Fibroblast of skin of abdomen (primary cell): ENCODE results near the gene RPS2.

Experiments used
- DNase-seq: peaks from one replicate; pipeline ENCODE4 v3.0.0-alpha.2; 2013

The RPS2 gene

DNA sequence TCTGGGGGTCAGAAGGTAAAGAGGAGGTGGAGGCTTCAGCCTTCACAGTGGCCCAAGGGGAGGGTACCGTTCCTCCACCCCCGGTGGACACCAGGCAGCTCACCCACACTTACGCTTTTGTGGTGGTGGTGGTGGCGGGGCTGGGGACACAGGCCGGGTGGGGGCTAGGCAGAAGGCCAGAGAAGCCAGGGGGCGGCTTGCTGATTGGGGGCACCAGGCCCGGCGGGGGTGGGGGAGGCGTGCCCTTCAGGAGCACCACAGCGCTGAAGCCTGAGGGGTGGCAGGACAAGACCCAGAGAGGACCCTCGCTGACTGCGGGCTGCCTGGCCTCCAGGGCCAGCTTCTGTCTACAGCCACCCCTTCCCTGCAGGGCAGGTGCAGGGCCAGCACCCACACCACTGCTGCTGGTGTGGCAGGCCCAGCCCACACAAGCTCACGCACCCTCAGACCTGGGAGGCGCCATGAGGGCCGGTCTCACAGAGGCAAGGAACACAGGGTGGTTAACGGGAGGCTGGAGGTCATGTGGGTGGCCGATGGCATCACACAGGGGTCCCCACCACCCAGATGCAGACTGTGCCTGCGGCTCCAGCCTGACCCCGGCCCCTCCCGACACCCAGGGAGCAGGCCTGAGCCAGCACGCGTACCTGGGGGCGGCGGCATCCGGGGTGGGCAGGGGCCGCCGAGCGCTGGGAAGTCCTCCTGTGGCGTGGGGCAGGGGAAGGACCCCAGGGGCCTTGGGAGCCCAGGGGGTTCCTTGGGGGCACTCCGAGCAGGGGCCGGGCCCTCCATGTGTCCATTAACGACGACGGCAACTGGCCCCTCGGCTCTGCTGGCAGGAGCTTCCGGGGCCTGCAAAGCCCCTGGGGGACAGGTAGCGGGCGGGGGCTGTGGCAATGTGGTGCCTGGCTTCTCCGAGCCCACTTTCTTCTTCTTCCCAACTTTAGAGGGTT lies 34.5 kb upstream of the RPS2 start:
- DNase-seq: no peak

DNA sequence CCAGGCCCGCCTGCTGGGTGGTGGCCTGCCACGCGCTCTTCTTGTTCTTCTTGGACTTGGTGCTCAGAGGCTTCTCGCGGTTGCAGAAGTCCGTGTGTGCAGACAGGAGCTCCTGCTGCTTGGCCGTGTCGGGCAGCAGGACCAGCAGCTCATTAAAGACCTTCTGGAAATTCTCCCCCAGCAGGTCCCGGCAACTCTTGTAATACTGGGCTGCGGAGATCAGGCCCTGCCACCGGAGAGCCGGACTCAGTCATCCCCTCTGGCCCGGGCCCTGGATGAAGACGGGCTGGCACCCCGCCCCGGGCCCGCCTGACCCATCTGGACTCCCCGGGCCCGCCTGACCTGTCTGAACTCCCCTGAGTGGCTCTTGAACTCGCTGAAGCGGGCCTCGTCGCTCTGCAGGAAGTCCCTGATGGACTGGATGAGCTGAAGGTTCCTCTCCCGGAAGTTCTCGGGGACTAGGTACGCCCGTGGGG lies 33.8 kb upstream of the RPS2 start:
- no peak for DNase-seq

DNA sequence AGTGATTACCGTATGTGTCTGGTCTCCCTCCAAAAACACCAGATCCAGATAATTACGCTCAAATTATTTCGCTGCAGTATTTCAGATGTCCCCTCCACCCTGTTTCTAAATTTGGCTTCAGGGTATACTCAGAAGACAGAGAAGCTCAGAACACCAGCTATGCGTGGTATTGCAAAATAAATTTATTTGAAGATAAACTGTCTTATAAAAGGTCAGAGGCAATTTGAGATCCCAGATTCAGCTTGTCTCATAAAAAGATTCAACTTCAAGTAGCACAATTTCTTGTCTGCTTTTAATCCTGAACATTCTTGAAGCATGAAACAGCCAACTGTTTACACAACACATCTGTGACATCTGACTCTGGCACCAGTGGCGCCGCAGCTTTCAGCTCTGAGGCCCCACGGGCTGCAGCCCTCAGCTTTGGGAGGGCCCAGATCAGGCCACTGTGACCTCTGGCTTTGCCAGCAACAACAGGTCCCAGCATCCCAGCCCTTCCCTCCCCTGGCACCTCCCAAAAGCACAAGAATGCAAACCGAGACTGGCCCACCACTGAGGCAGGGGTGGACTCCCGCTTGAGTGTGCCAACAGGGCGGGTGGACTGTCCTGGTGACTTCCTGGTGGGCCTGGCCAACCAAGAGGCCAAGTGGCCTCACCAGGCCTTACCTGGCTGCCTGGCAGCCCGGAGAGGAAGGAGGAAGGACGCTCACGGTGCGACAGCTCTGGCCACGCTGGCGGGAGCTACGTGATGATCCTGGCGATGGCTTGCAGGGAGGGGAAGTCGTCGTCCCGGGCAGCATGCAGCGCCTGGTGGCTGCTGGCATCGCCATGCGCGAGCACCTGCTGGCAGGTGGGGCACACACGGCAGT lies 33.1 kb upstream of the RPS2 start:
- no peak for DNase-seq

DNA sequence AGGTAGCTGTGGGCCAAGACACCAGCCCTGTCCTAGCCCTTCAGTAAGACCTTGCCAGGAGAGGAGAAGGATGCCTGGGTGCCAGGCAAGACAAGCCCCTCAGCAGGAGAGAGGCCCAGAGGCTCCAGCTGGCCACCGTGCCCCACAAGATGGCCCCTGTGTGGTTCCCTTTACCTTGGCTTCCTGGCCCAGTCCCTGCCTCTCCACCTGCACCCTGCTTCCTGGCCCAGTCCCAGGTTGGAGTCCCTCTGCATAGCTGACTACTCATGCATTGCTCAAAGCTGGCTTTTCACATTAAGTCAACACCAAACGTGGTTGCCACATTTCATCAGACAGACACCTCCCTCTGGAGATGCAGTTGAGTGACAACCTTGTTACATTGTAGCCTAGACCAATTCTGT lies 29.1 kb upstream of the RPS2 start:
- DNase-seq: no peak

DNA sequence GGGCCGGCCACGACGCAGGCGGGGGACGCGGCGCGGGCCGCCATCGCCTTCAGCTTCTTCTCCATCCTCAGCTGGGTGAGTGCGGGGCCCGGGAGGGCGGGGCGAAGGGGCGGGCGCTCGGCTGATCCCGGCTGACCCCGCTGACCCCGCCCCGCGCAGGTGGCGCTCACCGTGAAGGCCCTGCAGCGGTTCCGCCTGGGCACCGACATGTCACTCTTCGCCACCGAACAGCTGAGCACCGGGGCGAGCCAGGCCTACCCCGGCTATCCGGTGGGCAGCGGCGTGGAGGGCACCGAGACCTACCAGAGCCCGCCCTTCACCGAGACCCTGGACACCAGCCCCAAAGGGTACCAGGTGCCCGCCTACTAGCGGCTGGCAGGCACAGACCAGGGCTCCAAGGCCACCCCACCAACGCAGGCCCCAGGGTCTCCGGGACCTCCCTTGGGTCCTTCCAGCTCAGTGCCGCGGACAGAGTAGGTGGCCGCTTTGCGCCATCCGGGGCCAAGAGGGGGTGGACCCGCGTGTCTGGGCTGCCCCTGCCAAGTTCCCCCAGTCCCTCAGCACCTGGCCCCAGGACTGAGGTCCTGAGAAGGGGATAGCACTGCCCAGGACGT lies 28.2 kb upstream of the RPS2 start:
- no peak for DNase-seq

DNA sequence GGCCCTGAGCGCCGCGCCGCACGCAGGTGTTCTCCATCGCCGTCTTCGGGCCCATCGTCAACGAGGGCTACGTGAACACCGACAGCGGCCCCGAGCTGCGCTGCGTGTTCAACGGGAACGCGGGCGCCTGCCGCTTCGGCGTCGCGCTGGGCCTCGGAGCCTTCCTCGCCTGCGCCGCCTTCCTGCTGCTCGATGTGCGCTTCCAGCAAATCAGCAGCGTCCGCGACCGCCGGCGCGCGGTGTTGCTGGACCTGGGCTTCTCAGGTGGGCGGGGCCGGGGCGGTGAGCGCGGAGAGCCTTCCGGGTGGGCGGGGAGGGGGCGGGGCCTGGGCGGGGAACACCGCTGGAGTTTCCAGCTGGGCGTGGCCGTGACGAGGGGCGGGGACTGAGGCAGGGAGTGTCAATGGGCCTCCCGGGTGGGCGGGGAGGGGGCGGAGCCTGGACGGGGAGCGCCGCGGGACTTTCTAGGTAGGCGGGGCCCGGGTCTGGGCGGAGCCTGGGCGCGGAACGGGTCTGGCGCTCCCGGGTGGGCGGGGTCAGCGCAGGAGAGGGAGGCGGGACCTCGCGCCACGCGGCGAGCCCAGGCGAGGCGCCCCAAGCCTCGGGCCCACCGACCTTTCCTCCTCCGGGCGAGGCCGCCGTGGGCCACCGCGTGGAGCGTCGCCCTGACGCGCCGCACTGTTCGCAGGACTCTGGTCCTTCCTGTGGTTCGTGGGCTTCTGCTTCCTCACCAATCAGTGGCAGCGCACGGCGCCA lies 27.5 kb upstream of the RPS2 start:
- peak; percentile 91 for DNase-seq

DNA sequence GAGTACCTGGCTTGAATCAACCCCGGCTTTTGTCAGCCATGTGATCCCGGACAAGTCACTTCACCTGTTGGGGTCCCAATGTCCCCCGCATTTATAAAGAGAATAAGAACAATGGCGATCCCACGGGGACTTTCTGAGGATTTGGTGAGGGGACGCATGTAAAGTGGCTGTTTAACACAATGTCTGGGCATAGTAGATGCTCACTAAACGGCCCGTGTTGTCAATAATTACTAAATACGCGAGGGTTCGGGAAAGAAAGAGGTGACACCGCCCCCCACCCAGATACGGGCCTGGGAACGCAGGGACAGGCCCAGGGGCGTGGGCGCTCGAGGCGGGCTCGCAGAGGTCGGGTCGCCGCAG lies 26.9 kb upstream of the RPS2 start:
- DNase-seq: no peak

DNA sequence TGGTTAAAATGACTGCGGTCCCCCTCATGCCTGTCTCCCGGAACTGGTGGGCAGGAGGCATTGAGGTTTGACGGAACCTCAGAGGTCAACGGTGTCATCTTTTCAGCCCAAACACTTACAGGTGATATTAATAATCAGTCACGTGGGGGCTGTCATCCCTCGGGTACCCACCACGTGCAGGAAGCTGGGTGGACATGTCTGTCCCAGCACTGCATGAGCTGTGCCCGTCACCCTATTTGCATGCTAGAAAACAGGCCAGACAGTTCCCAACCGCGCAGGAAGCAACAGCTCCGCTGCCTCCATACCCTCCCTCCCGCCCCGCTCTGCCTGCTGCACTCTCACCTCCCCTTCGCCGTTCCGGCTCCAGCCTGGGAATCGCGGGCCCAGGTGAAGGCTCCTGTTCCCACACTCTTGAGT lies 26.5 kb upstream of the RPS2 start:
- DNase-seq: no peak

DNA sequence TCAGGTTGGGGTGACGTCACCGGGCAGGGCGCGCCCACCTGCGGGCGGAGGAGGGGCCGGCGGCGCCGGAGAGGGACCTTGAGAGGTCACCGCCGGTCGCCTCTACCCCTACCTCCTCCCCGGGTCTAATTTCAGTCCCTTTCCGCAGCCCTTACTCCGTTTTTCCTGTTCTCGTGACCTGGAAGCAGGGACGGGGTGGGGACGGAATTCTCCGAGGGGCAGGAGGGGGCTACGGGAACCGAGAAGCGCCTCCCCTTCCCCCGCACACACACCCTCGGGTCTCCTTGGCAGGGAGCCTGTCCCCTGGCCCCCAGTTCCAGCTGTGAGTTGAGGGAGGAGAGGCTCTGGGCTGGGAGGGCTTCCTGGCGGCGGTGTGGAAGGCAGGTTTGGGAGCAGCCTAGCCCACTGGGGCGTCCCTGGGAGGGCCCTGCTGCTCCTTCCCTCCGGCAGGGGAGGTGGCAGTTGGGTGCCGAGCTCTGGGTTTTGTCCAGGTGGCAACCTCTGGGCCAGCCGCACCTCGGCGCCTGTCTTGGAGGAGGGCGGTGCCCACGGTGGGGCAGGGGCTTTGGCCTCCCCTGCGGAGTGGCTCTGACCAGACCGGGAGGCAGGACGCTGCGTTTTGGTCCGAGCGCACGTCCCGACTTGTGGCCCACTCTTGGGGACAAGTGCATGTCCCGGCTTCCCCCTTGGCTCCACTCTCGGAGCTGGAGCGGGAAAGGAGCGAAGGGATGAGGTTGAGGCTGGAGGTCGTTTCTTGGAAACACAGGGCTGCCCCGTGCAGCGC lies 25.9 kb upstream of the RPS2 start:
- no peak for DNase-seq

DNA sequence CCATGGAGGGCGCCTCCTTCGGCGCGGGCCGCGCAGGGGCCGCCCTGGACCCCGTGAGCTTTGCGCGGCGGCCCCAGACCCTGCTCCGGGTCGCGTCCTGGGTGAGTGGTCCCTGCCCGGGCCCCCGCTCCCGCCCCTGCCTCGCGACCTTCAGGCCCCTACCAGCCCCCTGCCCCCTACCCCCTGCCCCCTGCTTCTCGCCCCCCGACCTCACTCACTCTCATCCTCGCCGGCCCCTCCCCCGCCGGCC lies 25.4 kb upstream of the RPS2 start:
- DNase-seq: no peak

DNA sequence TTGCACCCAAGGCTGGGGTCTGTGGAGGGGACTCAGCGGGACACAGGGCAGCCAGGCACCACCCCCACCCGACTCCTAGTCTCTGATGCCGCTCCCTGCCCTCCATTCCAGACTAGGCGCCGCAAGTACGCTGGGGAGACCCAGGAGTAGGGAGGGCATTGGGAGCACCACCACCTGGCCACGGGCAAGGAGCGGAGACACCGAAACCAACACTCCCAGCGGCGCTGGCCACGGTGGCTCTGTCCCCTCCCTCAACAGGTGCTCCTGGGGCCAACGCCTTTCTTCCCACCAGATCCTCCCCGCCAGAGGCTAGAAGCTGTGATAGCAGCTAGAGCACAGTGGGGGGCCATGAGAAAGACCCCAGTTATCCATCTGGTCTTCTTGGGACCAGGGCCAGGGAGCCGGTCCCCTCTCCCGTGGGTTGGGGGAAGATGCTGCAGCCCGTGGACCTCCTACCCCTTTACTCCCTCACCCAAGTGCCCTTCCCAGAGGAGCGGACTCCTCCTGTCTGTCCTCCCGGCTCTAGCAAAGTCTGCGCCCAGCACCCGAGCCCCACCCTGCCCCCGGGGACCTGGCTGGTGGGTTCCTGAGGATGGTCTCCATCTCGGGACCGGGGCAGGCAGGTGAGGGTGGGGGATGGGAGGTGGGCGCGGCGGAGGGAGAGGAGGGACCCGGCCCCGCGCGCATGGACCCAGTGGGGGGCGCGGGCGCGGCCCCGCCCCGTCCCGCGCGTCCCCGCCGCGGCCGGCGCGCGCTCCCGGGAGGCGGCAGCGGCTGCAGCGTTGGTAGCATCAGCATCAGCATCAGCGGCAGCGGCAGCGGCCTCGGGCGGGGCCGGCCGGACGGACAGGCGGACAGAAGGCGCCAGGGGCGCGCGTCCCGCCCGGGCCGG lies 24.8 kb upstream of the RPS2 start, which contains the start of gene SYNGR3:
Gene SYNGR3, plus strand, starts transcription at position 762 of the 892 bp plus-strand sequence. CDS start 133 bp downstream, outside the sequence.
- no peak for DNase-seq

DNA sequence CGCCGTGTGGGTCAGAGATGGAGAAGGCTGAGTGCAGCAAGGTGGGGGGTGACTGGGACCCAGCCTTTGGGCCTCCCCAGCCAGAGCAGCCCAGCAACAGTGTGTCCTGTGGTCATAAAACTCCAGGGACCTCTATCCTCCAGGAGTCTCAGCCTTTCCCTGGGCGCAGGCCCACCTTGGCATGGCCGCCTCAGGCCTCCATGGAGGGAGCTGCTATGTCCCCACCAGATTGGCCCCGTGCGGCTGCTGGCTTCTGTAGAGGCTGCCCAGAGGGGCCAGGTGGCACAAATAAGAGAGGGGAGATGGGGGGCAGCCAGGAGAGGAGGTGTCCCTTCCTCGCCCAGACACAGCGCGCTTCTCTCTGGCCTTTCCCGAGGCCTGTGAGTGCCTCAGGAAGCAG lies 22.6 kb upstream of the RPS2 start:
- no peak for DNase-seq

DNA sequence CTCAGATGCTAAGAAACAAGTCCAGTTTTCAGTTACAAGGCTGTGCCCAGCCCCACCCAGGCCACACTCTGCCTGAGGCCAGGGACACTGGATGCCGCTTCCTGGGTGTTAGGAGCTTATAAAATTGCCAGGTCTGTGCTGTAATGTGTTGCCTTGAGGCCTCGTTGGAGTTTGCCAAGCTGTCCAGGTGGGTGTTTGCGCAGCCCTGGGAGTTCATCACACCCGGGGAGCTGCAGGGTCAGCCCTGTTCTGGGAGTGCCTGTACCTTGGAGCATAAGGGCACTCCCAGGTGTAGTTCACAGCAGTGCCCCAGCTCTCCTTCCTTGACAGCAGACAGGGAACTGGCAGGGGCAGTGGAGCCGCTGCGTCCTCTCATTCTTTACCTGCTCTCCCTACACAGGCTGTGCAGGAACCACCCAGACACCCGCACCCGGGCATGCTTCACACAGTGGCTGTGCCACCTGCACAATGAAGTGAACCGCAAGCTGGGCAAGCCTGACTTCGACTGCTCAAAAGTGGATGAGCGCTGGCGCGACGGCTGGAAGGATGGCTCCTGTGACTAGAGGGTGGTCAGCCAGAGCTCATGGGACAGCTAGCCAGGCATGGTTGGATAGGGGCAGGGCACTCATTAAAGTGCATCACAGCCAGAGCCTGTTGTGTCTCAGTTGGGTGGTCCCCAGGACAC lies 21.0 kb upstream of the RPS2 start:
- no peak for DNase-seq

DNA sequence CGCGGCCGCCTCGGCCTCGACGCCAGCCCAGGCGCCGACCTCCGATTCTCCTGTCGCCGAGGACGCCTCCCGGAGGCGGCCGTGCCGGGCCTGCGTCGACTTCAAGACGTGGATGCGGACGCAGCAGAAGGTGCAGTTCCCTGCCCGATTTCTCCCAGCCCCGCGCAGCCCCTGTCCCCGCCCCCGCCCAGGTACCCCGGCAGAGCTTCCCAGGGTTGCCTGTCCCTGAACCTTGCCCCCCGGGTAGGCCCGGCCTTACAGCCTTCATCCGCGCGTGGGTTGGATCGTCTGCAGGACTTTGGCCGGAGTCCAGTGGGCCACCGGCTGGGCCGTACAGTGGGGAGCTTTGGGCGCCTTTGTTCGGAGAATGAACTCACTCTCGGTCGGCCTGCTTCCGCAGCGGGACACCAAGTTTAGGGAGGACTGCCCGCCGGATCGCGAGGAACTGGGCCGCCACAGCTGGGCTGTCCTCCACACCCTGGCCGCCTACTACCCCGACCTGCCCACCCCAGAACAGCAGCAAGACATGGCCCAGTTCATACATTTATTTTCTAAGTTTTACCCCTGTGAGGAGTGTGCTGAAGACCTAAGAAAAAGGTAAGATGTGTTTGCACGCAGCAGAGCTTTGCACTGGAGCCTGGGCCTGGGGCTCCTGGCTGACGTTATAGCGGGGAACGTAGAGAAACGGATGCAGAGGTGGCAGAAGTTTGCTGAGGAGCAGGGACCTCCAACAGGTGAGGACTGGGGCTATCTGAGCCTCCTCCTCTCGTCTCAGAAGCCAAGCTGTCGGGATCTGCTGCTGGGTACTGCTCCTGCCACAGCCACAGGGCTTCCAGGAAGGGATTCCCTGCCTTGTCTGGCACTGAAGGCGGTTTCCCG lies 20.0 kb upstream of the RPS2 start:
- no peak for DNase-seq

DNA sequence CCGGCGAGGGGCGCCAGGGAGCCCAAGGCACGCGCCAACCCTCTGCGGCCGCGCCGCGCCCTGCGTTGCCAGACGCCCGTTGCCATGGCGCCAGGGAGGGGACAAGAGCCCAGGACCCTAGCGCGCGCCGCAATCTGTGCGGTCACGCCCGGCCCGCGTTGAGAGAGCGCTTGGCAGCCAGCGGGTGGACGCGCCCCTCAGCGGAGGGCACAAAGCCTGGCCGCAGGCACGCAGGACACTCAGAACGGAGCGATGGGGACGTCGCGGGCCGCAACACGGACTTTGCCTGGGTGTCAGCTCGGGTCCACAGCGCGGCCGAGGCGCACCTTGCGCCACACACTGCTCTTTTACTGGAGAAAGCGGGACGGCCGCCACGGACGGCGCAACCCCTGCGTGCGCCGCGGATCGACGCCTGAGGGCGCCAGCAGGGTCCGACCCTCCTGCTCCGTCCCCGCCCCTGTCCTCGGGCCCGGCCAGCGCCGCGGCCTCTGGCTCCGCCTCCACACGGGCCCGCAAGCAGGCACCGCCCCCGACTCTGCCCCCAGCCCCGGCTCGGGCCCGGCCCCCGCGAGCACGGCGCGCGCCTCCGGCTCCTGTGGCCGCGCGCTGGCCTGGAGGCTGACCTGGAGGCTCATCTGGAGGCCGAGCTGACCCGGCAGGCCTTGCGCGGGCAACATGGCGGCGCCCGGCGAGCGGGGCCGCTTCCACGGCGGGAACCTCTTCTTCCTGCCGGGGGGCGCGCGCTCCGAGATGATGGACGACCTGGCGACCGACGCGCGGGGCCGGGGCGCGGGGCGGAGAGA lies 19.1 kb upstream of the RPS2 start, which contains the start of gene GFER:
Gene GFER, plus strand, starts transcription at position 650 of the 803 bp plus-strand sequence. Its CDS starts 26 bp downstream, at position 676.
- peak; percentile 91 for DNase-seq

DNA sequence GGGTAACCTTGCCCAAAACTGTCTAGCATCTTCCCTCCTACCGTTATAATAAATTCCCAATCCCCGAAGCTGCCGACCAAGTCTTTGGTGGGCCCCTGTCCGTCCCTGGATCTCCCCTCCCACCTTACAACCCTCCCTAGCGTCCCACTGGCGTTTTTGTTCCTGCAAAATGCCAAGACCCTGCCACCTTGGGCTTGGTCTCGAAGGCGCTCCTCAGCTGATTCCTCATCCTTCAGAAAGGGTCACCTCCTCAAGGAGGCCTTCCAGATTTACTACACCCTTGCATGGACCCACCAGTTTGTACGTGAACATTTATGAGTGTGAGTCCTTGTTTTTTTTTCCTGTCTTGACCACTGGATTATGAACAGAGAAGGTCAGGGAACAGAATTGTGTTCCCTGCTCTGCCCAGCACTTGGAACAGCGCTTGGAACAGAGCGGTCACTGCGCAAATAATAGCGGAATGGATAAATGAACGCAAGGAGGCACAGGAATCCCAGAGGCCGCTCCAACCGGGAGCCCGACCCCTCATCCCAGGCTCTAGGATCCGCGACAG lies 18.4 kb upstream of the RPS2 start:
- DNase-seq: no peak

DNA sequence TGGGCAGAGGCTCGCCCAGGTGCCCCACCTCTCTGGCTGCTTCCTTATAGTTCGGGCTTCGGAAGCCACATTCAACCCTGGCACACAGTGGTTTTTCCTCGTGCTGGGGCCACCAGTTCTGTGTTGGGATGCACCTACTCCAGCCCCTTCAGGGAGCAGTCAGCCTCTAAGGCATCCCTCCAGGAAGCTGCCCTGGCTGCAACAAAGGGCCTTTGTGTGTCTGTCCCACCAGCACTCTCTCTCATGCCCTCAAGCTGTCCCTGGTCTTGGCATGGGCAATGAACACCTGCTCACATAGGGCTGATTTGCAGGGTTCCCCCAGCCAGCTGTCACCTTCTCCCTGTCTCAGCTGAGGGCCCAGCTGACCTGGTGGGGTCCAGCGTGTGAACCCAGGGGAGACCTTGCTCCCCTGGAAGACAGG lies 17.4 kb upstream of the RPS2 start:
- no peak for DNase-seq
